ENCODE data around the gene MTSS2.

Gene MTSS2

GRCh38 chr16:70664325-70665112 lies 21.3 kb downstream of the MTSS2 start:
- Histone ChIP-seq H3K27ac (ENCODE audit: low read depth, low read length) (no peak overlapping the region), H3K36me3 (ENCODE audit: control insufficient read depth, insufficient read depth, low read length) (peaks cover 26% of the 10 kb centered on the region), H3K4me1 (ENCODE audit: control insufficient read depth, insufficient read depth, low read length) (peaks cover 4% of the 10 kb centered on the region), H3K27me3 (ENCODE audit: control insufficient read depth, insufficient read depth, low read length) (no peaks in the 10 kb centered on the region), H3K4me3 (ENCODE audit: low read length) (no peak overlapping the region), H3K9ac (ENCODE audit: low read length) (no peak overlapping the region)

GRCh38 chr16:70663524-70664324 lies 22.1 kb downstream of the MTSS2 start:
- H3K9ac ChIP-seq (ENCODE audit: low read length), result no peak overlapping the region
- H3K27ac ChIP-seq (ENCODE audit: low read depth, low read length), result peak overlapping the region; percentile 58
- no peak overlapping the region for H3K4me3 ChIP-seq (ENCODE audit: low read length)
- H3K36me3 ChIP-seq (ENCODE audit: control insufficient read depth, insufficient read depth, low read length), result peaks cover 24% of the 10 kb centered on the region
- H3K4me1 ChIP-seq (ENCODE audit: control insufficient read depth, insufficient read depth, low read length), result peaks cover 4% of the 10 kb centered on the region
- H3K27me3 ChIP-seq (ENCODE audit: control insufficient read depth, insufficient read depth, low read length), result no peaks in the 10 kb centered on the region

DNA sequence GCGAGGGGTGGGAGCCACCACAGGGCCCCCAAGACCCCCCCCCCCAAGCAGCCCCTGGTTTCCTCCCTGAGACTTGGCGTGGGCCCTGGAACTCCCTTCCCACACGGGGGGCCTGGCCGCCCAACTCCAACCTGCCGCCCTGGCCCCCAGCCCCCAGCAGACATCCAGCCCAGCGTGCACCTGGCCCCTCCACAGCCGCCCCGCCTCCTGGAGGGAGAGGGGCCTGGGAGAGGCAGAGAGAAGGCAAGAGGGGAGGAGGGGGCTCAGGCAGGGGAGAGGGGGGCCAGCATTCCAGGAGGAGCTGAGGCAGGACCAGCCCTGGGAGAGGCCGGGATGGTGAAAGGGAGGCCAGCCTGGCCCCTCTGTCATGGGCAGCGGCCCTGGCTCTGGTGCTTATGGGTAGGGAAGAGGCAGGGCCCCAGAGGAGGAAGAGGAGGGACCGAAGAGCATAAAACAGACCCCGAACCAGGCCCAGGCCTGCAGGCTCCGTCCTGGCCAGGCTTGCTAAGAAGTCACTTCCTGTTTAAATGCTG lies 22.8 kb downstream of the MTSS2 start:
- Histone ChIP-seq H3K4me3 (ENCODE audit: low read length) (no peak overlapping the region), H3K9ac (ENCODE audit: low read length) (no peak overlapping the region), H3K36me3 (ENCODE audit: control insufficient read depth, insufficient read depth, low read length) (peaks cover 24% of the 10 kb centered on the region), H3K27ac (ENCODE audit: low read depth, low read length) (peak overlapping the region; percentile 58), H3K27me3 (ENCODE audit: control insufficient read depth, insufficient read depth, low read length) (no peaks in the 10 kb centered on the region), H3K4me1 (ENCODE audit: control insufficient read depth, insufficient read depth, low read length) (peaks cover 4% of the 10 kb centered on the region)

DNA sequence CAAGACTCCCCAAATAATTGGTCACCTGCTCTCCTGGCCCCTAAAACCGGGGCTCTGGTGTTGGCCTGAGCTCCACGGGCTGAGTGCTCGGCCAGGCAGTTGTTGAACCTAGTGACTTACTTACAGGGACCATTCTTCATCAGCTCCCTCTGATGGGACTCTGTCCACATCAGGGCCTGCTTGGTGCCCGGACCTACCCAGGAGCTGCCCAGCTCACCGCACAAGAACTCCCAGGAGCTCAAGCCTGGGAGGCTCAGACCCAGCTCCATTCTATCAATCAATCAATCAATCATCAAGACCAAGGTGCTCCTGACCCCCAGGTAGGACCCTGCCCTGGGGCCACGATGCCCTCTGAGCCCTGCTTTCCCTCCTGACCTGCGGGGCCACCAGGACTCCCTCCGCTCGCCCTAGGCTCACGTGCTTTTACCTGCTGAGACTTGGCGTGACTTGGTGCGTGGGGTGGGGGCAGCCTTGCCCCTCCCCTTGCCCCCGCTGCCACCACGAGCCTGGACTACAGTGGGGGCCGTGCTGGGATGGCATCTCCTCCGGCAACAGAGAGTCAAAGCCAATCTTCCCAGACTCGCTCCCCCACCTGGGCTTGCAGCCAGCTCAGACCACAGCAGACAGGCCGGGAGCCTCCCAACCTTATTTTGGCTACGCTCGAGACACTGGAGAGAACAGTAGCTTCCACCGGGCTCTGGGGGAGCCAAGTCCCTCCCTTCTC lies 23.8 kb downstream of the MTSS2 start:
- peaks cover 4% of the 10 kb centered on the region for H3K4me1 ChIP-seq (ENCODE audit: control insufficient read depth, insufficient read depth, low read length)
- peak overlapping the region; percentile 58 for H3K27ac ChIP-seq (ENCODE audit: low read depth, low read length)
- peaks cover 24% of the 10 kb centered on the region for H3K36me3 ChIP-seq (ENCODE audit: control insufficient read depth, insufficient read depth, low read length)
- no peaks in the 10 kb centered on the region for H3K27me3 ChIP-seq (ENCODE audit: control insufficient read depth, insufficient read depth, low read length)
- H3K9ac ChIP-seq (ENCODE audit: low read length), result no peak overlapping the region
- no peak overlapping the region for H3K4me3 ChIP-seq (ENCODE audit: low read length)

DNA sequence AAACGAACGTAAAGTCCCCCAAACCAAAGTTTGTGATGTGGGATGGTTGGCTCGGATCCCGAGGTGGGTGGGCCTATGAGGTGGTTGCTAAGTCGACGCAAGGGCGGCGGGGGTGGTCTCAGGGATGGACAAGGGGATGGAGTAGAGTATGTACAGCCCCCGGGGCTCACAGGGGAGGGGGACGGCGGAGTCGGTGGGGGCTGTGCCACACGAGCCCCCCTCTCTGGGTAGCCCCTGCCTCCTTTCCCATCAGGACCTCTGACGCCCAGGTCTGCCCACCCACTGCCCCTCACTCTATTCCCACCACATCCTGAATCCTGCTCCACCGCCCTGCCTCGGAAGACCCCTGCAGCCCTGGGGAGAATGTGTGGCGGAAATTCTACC lies 24.3 kb downstream of the MTSS2 start:
- peaks cover 24% of the 10 kb centered on the region for H3K36me3 ChIP-seq (ENCODE audit: control insufficient read depth, insufficient read depth, low read length)
- H3K9ac ChIP-seq (ENCODE audit: low read length), result no peak overlapping the region
- peaks cover 4% of the 10 kb centered on the region for H3K4me1 ChIP-seq (ENCODE audit: control insufficient read depth, insufficient read depth, low read length)
- no peaks in the 10 kb centered on the region for H3K27me3 ChIP-seq (ENCODE audit: control insufficient read depth, insufficient read depth, low read length)
- no peak overlapping the region for H3K4me3 ChIP-seq (ENCODE audit: low read length)
- peak overlapping the region; percentile 36 for H3K27ac ChIP-seq (ENCODE audit: low read depth, low read length)

DNA sequence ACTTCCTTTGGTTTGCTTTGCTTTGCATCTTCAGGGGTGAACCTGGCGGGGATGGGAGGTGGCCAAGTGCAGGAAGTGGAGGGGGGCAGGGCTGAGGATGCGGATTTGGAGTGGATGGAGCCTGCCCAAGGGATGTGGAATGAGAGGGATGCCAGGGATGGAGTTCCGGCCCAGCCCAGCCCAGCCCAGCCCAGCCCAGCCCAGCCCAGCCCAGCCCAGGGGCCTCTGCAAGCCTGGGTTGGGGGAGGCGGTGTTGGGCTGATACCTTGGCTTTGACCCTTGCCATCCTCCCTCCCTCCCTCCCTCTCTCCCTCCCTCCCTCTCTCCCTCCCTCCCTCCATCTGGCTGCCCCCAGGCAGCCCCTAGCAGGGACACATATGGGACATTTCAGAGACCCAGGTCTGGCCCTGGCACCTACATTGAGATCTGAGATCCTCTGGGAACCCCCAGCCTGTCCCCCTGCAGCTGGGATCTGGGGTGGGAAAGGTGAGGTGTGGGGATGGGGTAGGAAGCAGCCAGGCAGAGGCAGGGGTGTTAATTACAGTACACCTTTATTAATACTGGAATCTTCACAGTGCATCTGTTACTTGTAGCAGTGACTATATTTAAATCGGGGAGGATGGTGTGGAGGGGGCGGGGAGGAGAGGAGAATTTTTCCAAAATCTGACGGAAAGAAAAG lies 25.0 kb downstream of the MTSS2 start:
- Histone ChIP-seq H3K4me3 (ENCODE audit: low read length) (no peak overlapping the region), H3K36me3 (ENCODE audit: control insufficient read depth, insufficient read depth, low read length) (peaks cover 17% of the 10 kb centered on the region), H3K9ac (ENCODE audit: low read length) (no peak overlapping the region), H3K27me3 (ENCODE audit: control insufficient read depth, insufficient read depth, low read length) (no peaks in the 10 kb centered on the region), H3K27ac (ENCODE audit: low read depth, low read length) (no peak overlapping the region), H3K4me1 (ENCODE audit: control insufficient read depth, insufficient read depth, low read length) (peaks cover 4% of the 10 kb centered on the region)

DNA sequence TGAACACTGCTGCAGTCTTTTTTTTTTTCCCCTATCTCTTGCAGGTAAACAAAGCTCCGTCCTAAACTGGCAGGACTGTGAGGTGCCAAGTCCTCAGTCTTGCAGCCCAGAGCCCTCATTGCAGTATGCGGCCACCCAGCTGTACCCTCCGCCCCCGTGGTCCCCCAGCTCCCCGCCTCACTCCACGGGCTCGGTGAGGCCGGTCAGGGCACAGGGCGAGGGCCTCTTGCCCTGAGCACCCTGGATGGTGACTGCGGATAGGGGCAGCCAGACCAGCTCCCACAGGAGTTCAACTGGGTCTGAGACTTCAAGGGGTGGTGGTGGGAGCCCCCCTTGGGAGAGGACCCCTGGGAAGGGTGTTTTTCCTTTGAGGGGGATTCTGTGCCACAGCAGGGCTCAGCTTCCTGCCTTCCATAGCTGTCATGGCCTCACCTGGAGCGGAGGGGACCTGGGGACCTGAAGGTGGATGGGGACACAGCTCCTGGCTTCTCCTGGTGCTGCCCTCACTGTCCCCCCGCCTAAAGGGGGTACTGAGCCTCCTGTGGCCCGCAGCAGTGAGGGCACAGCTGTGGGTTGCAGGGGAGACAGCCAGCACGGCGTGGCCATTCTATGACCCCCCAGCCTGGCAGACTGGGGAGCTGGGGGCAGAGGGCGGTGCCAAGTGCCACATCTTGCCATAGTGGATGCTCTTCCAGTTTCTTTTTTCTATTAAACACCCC lies 25.7 kb downstream of the MTSS2 start:
- Histone ChIP-seq H3K27ac (ENCODE audit: low read depth, low read length) (no peak overlapping the region), H3K36me3 (ENCODE audit: control insufficient read depth, insufficient read depth, low read length) (peaks cover 11% of the 10 kb centered on the region), H3K4me1 (ENCODE audit: control insufficient read depth, insufficient read depth, low read length) (peaks cover 4% of the 10 kb centered on the region), H3K27me3 (ENCODE audit: control insufficient read depth, insufficient read depth, low read length) (no peaks in the 10 kb centered on the region), H3K9ac (ENCODE audit: low read length) (no peak overlapping the region), H3K4me3 (ENCODE audit: low read length) (no peak overlapping the region)

GRCh38 chr16:70659546-70659945 lies 26.3 kb downstream of the MTSS2 start:
- Histone ChIP-seq H3K4me1 (ENCODE audit: control insufficient read depth, insufficient read depth, low read length) (peaks cover 4% of the 10 kb centered on the region), H3K27me3 (ENCODE audit: control insufficient read depth, insufficient read depth, low read length) (no peaks in the 10 kb centered on the region), H3K27ac (ENCODE audit: low read depth, low read length) (no peak overlapping the region), H3K9ac (ENCODE audit: low read length) (no peak overlapping the region), H3K36me3 (ENCODE audit: control insufficient read depth, insufficient read depth, low read length) (peaks cover 7% of the 10 kb centered on the region), H3K4me3 (ENCODE audit: low read length) (no peak overlapping the region)

- Histone ChIP-seq H3K36me3 (ENCODE audit: control insufficient read depth, insufficient read depth, low read length) (peaks cover 5% of the 10 kb centered on the region), H3K4me3 (ENCODE audit: low read length) (no peak overlapping the region), H3K9ac (ENCODE audit: low read length) (no peak overlapping the region), H3K4me1 (ENCODE audit: control insufficient read depth, insufficient read depth, low read length) (peaks cover 8% of the 10 kb centered on the region), H3K27me3 (ENCODE audit: control insufficient read depth, insufficient read depth, low read length) (no peaks in the 10 kb centered on the region), H3K27ac (ENCODE audit: low read depth, low read length) (no peak overlapping the region)
Observed at GRCh38 chr16:70658921-70659320, 26.9 kb downstream of the MTSS2 start.

DNA sequence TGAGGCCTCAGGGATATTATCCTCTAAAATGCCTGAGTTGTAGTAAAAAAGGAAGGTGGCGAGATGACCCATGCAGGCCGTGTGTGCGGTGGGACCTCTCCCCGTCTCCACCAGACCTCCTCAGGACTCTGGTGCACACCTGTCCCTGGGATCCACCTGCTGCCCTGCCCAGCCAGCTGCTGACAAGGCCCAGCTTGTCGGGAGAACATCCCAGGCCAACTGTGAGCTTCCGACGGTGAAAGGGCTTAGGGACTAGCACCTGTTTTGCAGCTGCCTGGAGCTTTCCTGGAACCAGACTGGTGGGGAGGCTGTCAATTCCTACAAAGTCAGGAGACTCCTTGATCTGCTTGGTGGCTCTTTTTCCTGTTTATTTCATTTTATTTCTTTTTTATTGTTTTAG lies 27.9 kb downstream of the MTSS2 start:
- no peak overlapping the region for H3K9ac ChIP-seq (ENCODE audit: low read length)
- no peak overlapping the region for H3K27ac ChIP-seq (ENCODE audit: low read depth, low read length)
- no peak overlapping the region for H3K4me3 ChIP-seq (ENCODE audit: low read length)
- H3K27me3 ChIP-seq (ENCODE audit: control insufficient read depth, insufficient read depth, low read length), result no peaks in the 10 kb centered on the region
- H3K4me1 ChIP-seq (ENCODE audit: control insufficient read depth, insufficient read depth, low read length), result peaks cover 8% of the 10 kb centered on the region
- H3K36me3 ChIP-seq (ENCODE audit: control insufficient read depth, insufficient read depth, low read length), result no peaks in the 10 kb centered on the region

- Histone ChIP-seq H3K27me3 (ENCODE audit: control insufficient read depth, insufficient read depth, low read length) (no peaks in the 10 kb centered on the region), H3K36me3 (ENCODE audit: control insufficient read depth, insufficient read depth, low read length) (no peaks in the 10 kb centered on the region), H3K27ac (ENCODE audit: low read depth, low read length) (no peak overlapping the region), H3K4me1 (ENCODE audit: control insufficient read depth, insufficient read depth, low read length) (peaks cover 5% of the 10 kb centered on the region), H3K9ac (ENCODE audit: low read length) (no peak overlapping the region), H3K4me3 (ENCODE audit: low read length) (no peak overlapping the region)
Observed at GRCh38 chr16:70656712-70657263, 29.1 kb downstream of the MTSS2 start.
